Transverse colon (tissue), 4 donors: ENCODE data around the gene NLGN1. TPM values are rescaled to one million over a fixed set of nuclear protein-coding genes. Genes with fewer than 3 reads are reported as not detected.

ENCODE experiments used
- DNase-seq: peaks from one replicate; pipeline ENCODE4 v3.0.0-alpha.2; 2019
- H3K27ac ChIP-seq, 4 donors: fragments of 200-600 bp; sonication (generic); 2 replicates each; pipeline ENCODE4 v1.5.1; 2016 to 2018; ENCODE audit warnings: inconsistent platforms in 4 of 4
- H3K27me3 ChIP-seq: fragments of 200-600 bp; sonication (generic); 2 replicates; pipeline ENCODE4 v1.5.1; 2017; ENCODE audit warnings: inconsistent platforms
- H3K36me3 ChIP-seq, 4 donors: fragments of 200-600 bp; sonication (generic); 2 replicates each; pipeline ENCODE4 v1.5.1; 2017 to 2019; ENCODE audit warnings: inconsistent platforms in 4 of 4
- H3K4me1 ChIP-seq, 4 donors: fragments of 200-600 bp; sonication (generic); 2 replicates each; pipeline ENCODE4 v1.5.1; 2017 to 2020; ENCODE audit warnings: inconsistent platforms in 4 of 4
- H3K4me3 ChIP-seq, 4 donors: fragments of 200-600 bp; sonication (generic); 1 replicate in 1 of 4; 2 replicates in 3 of 4; pipeline versions ENCODE4 v1.5.1 to v1.6.1; 2017 to 2019; ENCODE audit warnings: inconsistent platforms in 4 of 4
- H3K9me3 ChIP-seq, 2 donors: fragments of 200-600 bp; sonication (generic); 2 replicates each; pipeline ENCODE4 v1.5.1; 2017 to 2019; ENCODE audit warnings: inconsistent platforms in 2 of 2
- EP300 ChIP-seq: sonication (generic); formaldehyde crosslinking; IDR thresholded peaks from one replicate; pipeline ENCODE4 v1.6.1; 2017; ENCODE audit warnings: antibody characterized with exemption, low read depth
- POLR2A ChIP-seq: fragments of 450-650 bp; IDR thresholded peaks from one replicate; pipeline ENCODE4 v1.6.1; 2016; ENCODE audit warnings: antibody characterized with exemption, mild to moderate bottlenecking, moderate library complexity
- POLR2AphosphoS5 ChIP-seq, 3 donors: sonication (generic); formaldehyde crosslinking; IDR thresholded peaks; one replicate each; pipeline ENCODE4 v1.6.1; 2016; ENCODE audit warnings: antibody characterized with exemption in 3 of 3
- WGBS, 2 donors: methylation state at CpG; one replicate each; pipeline ENCODE4 v1.1.5; 2018; ENCODE audit warnings: low coverage in 1 of 2; 5-methylcytosine and 5-hydroxymethylcytosine counted together
- in situ Hi-C, 4 donors: fragments of 200-750 bp; cut with MboI; loops; one replicate each; pipeline versions ENCODE4 v1.15.0 to v1.15.1; 2017; ENCODE audit warnings: low sequenced_read_pairs in 3 of 4, low pct_ligation_motif_present in 1 of 4, low pct_unique_long_range_greater_than_20kb in 1 of 4
- intact Hi-C: fragments of 100-400 bp; cut with DNase I; formaldehyde crosslinking; loops from one replicate; pipeline ENCODE4 v1.15.1; 2023; ENCODE audit warnings: low total_unique reads
- total RNA-seq, 4 donors: library from RNA; depleted of rRNA; stranded (reverse); fragments of >200 nt; gene quantifications; one replicate each; pipeline ENCODE4 v1.1.0, GENCODE V29; 2016
- TF ChIP-seq, protein P1 (sequence below), 5 experiments: fragments of 200-600 bp in 3 of 5; fragments of 450-650 bp in 2 of 5; sonication (generic) in 3 of 5; IDR thresholded peaks; 1 replicate in 2 of 5; 2 replicates in 3 of 5; pipeline ENCODE4 v1.5.1; 2016 to 2017; ENCODE audit warnings: antibody characterized with exemption in 5 of 5, inconsistent platforms in 3 of 5, mild to moderate bottlenecking in 2 of 5, moderate library complexity in 1 of 5

Gene NLGN1
- total RNA-seq, 4 donors from 2014 or later = 0.40 to 5.2 (median 1.9) TPM; not detected in 1

DNA sequence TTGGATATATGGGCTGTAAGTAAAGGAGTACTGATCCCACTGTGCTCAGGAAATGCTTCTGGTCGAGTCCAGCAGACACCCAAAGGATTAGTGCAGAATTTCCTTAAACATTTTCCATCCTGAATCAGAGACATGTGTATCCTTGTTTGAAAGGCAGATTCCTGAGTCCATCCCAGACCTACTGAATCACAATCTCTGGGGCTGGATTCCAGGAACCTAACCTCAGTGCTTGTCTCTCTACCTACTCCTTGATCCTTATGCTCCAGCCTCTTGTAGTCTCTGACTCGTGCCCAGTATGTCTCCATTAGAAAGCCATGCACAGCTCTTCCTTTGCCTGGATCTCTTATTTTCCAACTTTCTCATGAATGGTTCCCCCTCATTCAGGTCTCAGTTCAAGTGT lies 585.8 kb downstream of the NLGN1 start:
- in situ Hi-C loops = no loop called here
- whole genome bisulfite sequencing, 2 donors = 50 to 63% methylated on average over 2 of the region's 2 CpGs

DNA sequence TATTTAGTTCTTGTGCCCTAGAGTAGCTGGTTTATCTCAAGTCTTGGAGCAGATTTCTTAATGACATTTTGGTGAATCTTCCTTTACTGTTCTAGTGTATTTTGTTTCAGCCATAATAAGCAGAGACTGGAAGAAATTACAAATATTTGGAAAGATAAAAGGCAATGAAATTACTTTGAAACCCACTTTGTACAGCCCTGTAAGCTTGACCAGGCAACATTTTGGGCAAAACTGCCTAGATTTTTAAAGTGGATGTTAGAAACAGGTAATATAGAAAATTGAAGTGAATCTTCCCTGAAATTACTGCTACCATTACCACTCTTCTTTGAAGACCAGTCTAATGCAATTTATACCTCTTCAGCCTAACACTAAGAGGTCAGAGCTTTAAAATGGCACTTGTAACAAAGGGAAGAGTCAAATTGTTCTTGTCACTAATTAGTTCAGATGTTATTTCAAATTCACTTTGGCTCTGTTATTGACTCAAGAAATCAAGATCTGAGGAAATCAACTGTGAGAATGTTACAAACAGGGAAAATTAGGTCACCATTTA lies 589.4 kb downstream of the NLGN1 start:
- no peak overlapping the region for H3K4me3 ChIP-seq
- intact Hi-C loops = no loop called here
- no peak for TF ChIP-seq POLR2A
- TF ChIP-seq, protein P1, sequence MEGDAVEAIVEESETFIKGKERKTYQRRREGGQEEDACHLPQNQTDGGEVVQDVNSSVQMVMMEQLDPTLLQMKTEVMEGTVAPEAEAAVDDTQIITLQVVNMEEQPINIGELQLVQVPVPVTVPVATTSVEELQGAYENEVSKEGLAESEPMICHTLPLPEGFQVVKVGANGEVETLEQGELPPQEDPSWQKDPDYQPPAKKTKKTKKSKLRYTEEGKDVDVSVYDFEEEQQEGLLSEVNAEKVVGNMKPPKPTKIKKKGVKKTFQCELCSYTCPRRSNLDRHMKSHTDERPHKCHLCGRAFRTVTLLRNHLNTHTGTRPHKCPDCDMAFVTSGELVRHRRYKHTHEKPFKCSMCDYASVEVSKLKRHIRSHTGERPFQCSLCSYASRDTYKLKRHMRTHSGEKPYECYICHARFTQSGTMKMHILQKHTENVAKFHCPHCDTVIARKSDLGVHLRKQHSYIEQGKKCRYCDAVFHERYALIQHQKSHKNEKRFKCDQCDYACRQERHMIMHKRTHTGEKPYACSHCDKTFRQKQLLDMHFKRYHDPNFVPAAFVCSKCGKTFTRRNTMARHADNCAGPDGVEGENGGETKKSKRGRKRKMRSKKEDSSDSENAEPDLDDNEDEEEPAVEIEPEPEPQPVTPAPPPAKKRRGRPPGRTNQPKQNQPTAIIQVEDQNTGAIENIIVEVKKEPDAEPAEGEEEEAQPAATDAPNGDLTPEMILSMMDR (IDR thresholded peaks at IDR 0.05) = no peak
- TF ChIP-seq EP300 = no peak
- TF ChIP-seq POLR2AphosphoS5 (IDR thresholded peaks at IDR 0.05) = no peak
- no peaks in the 10 kb centered on the region for H3K9me3 ChIP-seq
- in situ Hi-C loops = no loop called here
- no peaks in the 10 kb centered on the region for H3K27me3 ChIP-seq
- no peak overlapping the region for H3K27ac ChIP-seq
- H3K4me1 ChIP-seq = no peaks in the 10 kb centered on the region
- no peaks in the 10 kb centered on the region for H3K36me3 ChIP-seq
- no peak for DNase-seq

More for the DNA sequence above, 585.8 kb downstream of the NLGN1 start:
- no peaks in the 10 kb centered on the region for H3K27me3 ChIP-seq
- H3K4me1 ChIP-seq = no peaks in the 10 kb centered on the region
- no peaks in the 10 kb centered on the region for H3K9me3 ChIP-seq
- DNase-seq = no peak
- TF ChIP-seq, protein P1 (IDR thresholded peaks at IDR 0.05) = no peak
- no peak for TF ChIP-seq POLR2AphosphoS5 (IDR thresholded peaks at IDR 0.05)
- no peak for TF ChIP-seq EP300
- no peak for TF ChIP-seq POLR2A
- H3K36me3 ChIP-seq = no peaks in the 10 kb centered on the region
- no peak overlapping the region for H3K4me3 ChIP-seq
- no peak overlapping the region for H3K27ac ChIP-seq
- intact Hi-C loops = no loop called here

DNA sequence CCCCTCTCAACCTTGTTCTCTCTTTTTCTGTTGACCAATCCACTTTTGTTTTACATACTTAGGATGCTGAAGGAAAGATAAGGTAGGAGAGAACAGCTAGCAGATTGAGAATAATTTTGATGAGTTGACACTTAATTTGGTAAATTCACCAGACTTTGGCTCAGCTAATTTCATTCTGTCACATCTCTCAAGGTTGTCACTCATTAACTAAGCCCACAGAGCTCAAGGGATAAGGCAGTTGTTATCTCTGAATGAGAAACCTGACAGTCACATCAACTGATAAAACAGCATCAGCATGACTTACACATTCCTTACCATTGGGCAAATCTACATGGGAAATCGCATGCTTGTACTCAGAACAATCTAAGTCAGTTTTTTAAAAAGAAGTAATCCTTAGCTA lies 591.4 kb downstream of the NLGN1 start:
- no peaks in the 10 kb centered on the region for H3K27me3 ChIP-seq
- H3K27ac ChIP-seq = no peak overlapping the region
- no peak overlapping the region for H3K4me3 ChIP-seq
- intact Hi-C loops (no loop called here), in situ Hi-C loops (no loop called here)
- no peaks in the 10 kb centered on the region for H3K36me3 ChIP-seq
- 56 to 57% methylated on average over 1 of the region's 1 CpG for WGBS, 2 donors
- no peaks in the 10 kb centered on the region for H3K4me1 ChIP-seq
- DNase-seq = no peak
- H3K9me3 ChIP-seq = no peaks in the 10 kb centered on the region
- TF ChIP-seq, protein P1 (IDR thresholded peaks at IDR 0.05) = no peak
- TF ChIP-seq EP300 = no peak
- no peak for TF ChIP-seq POLR2AphosphoS5 (IDR thresholded peaks at IDR 0.05)
- no peak for TF ChIP-seq POLR2A

DNA sequence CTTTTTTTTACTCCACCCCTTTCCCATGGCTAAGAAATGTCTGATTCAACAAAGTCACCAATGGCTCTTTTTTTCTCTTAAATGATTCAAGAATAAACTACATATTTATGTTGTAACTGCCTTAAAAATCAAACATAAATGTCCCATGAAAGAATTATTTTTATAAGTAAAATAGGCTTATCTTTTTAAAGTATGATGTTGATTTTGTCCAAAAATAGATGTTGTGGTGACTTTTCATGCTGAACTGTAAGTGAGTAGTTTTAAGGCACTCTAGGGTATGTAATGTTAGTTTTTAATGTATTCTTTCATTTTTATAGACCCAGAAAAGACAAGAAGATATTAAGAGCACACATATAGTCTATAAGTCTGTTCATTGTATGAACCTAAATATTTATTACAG lies 594.9 kb downstream of the NLGN1 start:
- no peaks in the 10 kb centered on the region for H3K36me3 ChIP-seq
- H3K9me3 ChIP-seq = no peaks in the 10 kb centered on the region
- intact Hi-C loops (no loop called here), in situ Hi-C loops (no loop called here)
- no peak overlapping the region for H3K27ac ChIP-seq
- TF ChIP-seq, protein P1 (IDR thresholded peaks at IDR 0.05) = no peak
- TF ChIP-seq EP300 (no peak), POLR2A (no peak)
- no peaks in the 10 kb centered on the region for H3K27me3 ChIP-seq
- no peak for DNase-seq
- H3K4me1 ChIP-seq = no peaks in the 10 kb centered on the region
- H3K4me3 ChIP-seq = no peak overlapping the region
